Right ventricle myocardium superior (tissue), 1 donor: ENCODE data around the gene OR2V2. TPM values are rescaled to one million over a fixed set of nuclear protein-coding genes. Genes with fewer than 3 reads are reported as not detected.
"Not testable (repeated sequence)": the region's sequence is repeated elsewhere in the genome, so short reads cannot be mapped to it uniquely, and the experiment has no call there.

ENCODE experiments used
- ATAC-seq: fragments of 200-7000 bp; cut with Tn5 transposase; one replicate; pipeline ENCODE4 v1.9.1; 2020; ENCODE audit warnings: mild to moderate bottlenecking; ENCODE audit not compliant: poor library complexity
- DNase-seq: peaks from one replicate; pipeline ENCODE4 v3.0.0-alpha.2; 2020
- intact Hi-C: fragments of 100-400 bp; cut with DNase I; formaldehyde crosslinking; loops from one replicate; pipeline ENCODE4 v1.11.2; 2022
- long read RNA-seq: library from polyadenylated mRNA; unstranded; transcript quantifications from one replicate; pipeline ENCODE4 v2.0.0, GENCODE V29; 2021
- total RNA-seq: library from RNA; stranded (reverse); fragmentation: NEBNext Ultra II Directional; extraction: Animal tissue kit (Norgen Biotek cat#: 25700); gene quantifications from one replicate; pipeline ENCODE4 v1.2.1, GENCODE V29; 2021
- donor health status: DM: no; HTN: yes; CAD: no; lungs with severe emphysema.

The OR2V2 gene
- not detected for total RNA-seq
- long read RNA-seq, result 0 reads

- intact Hi-C loops, ATAC-seq, DNase-seq: not testable (repeated sequence)
These were observed at the start of gene OR2V2 for GRCh38 chr5:181146927-181147636. Gene OR2V2, plus strand, starts transcription at chr5:181147586. Its CDS starts 7,357 bp downstream, at chr5:181154943.

GRCh38 chr5:181097759-181098491, 49.5 kb upstream of the OR2V2 start:
- ATAC-seq, result peak; percentile 31
- intact Hi-C loops, DNase-seq: not testable (repeated sequence)

- intact Hi-C loops, result no loop called here
- ATAC-seq (no peak), DNase-seq (no peak)
These were observed 48.4 kb upstream of the OR2V2 start for GRCh38 chr5:181098762-181099601.

- intact Hi-C loops, result no loop called here
- DNase-seq (no peak), ATAC-seq (no peak)
These were observed 47.7 kb upstream of the OR2V2 start for GRCh38 chr5:181099602-181100086.

- intact Hi-C loops, result no loop called here
- ATAC-seq (no peak), DNase-seq (no peak)
These were observed 47.1 kb upstream of the OR2V2 start for GRCh38 chr5:181100121-181100875.

- DNase-seq, intact Hi-C loops, ATAC-seq: not testable (repeated sequence)
These were observed 46.2 kb upstream of the OR2V2 start for GRCh38 chr5:181101030-181101641.

GRCh38 chr5:181101930-181102674, 45.3 kb upstream of the OR2V2 start:
- DNase-seq, ATAC-seq, intact Hi-C loops: not testable (repeated sequence)

- intact Hi-C loops, DNase-seq: not testable (repeated sequence)
- peak; percentile 27 for ATAC-seq
These were observed 43.2 kb upstream of the OR2V2 start for GRCh38 chr5:181104259-181104568.

GRCh38 chr5:181104606-181105390, 42.6 kb upstream of the OR2V2 start:
- ATAC-seq, intact Hi-C loops: not testable (repeated sequence)

GRCh38 chr5:181105391-181106025, 41.9 kb upstream of the OR2V2 start:
- DNase-seq (no peak), ATAC-seq (no peak)
- intact Hi-C loops, result no loop called here

More at GRCh38 chr5:181104606-181105390, 42.6 kb upstream of the OR2V2 start:
- not testable (repeated sequence) for DNase-seq

- no peak for DNase-seq
- intact Hi-C loops, result no loop called here
- ATAC-seq, result no peak
These were observed 39.7 kb upstream of the OR2V2 start for GRCh38 chr5:181107699-181108098.

GRCh38 chr5:181108578-181109165, 38.7 kb upstream of the OR2V2 start:
- DNase-seq, result no peak
- no peak for ATAC-seq
- intact Hi-C loops, result no loop called here

- DNase-seq, result no peak
- ATAC-seq, result no peak
- intact Hi-C loops, result no loop called here
These were observed 37.8 kb upstream of the OR2V2 start for GRCh38 chr5:181109489-181110013.

GRCh38 chr5:181111010-181111409, 36.4 kb upstream of the OR2V2 start:
- intact Hi-C loops, result no loop called here
- DNase-seq (no peak), ATAC-seq (no peak)

GRCh38 chr5:181112476-181112875, 34.9 kb upstream of the OR2V2 start:
- intact Hi-C loops, result no loop called here
- ATAC-seq (no peak), DNase-seq (no peak)
